Stimulated activated CD4-positive, alpha-beta T cell treated with anti-CD3 and anti-CD28 coated beads, Interleukin-4, amount 100 ng/mL, for 24 hours (primary cell): ENCODE measurements around the gene ZNF549.
A peak's percentile ranks its signal among the peaks of the same experiment; 100 is the strongest.

ENCODE experiments used
- DNase-seq: peaks from one replicate; pipeline ENCODE4 v3.0.0-alpha.2; 2020

Gene ZNF549

GRCh38 chr19:57570707-57571106 lies 43.6 kb downstream of the ZNF549 start:
- no peak for DNase-seq

GRCh38 chr19:57572415-57572947 lies 45.3 kb downstream of the ZNF549 start:
- DNase-seq: no peak

- DNase-seq: no peak
These were observed 49.5 kb downstream of the ZNF549 start for GRCh38 chr19:57576661-57577060.

- peak; percentile 97 for DNase-seq
These were observed 51.5 kb downstream of the ZNF549 start, which contains the start of gene ZNF416 for GRCh38 chr19:57578487-57579205. Gene ZNF416 (minus strand): TSS chr19:57578911. CDS start chr19:57578704, 207 bp downstream.

- DNase-seq: no peak
These were observed 56.0 kb downstream of the ZNF549 start for GRCh38 chr19:57583104-57583520.

- DNase-seq: peak; percentile 89
These were observed 56.6 kb downstream of the ZNF549 start, which contains the start of gene ZIK1 for GRCh38 chr19:57583521-57584416. Gene ZIK1 (plus strand): TSS chr19:57584145. CDS start chr19:57584357, 212 bp downstream.

GRCh38 chr19:57587529-57587928 lies 60.4 kb downstream of the ZNF549 start:
- no peak for DNase-seq

GRCh38 chr19:57599377-57599760 lies 72.2 kb downstream of the ZNF549 start:
- no peak for DNase-seq

- peak; percentile 91 for DNase-seq
These were observed 72.7 kb downstream of the ZNF549 start, which contains the start of gene ZNF530 for GRCh38 chr19:57599761-57600383. Gene ZNF530 (plus strand): TSS chr19:57599885. CDS start chr19:57604346, 4,461 bp downstream.

- no peak for DNase-seq
These were observed 79.8 kb downstream of the ZNF549 start for GRCh38 chr19:57606931-57607330.
